GM21423 (cell line): ENCODE data around the gene PCYT1A.
A peak's percentile ranks its signal among the peaks of the same experiment; 100 is the strongest.
"Not testable (repeated sequence)": the region's sequence is repeated elsewhere in the genome, so short reads cannot be mapped to it uniquely, and the experiment has no call there.

Experiments used
- ATAC-seq: cut with Tn5 transposase; IDR thresholded peaks from one replicate; pipeline ENCODE4 v1.9.1; 2021; ENCODE audit warnings: mild to moderate bottlenecking, moderate library complexity; ENCODE audit not compliant: unreplicated experiment

The PCYT1A gene

DNA sequence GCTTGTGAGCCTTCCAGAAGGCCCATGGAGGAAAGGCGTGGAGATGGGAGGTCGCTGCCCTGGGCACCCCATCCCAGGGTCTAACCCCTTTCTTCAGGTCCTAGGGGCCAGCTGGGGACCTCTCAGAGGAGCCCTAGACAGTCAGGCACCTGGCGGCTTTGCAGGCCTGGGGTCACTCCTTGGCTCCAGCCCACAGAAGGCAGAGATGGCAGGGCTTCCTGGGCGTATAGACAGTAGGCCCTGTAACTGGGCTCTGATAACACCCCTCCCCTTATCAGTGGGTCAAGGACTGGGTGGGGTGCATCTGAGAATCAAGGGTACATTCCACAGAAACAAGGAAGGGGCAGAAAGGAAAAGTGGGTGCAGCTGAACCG lies 93.0 kb downstream of the PCYT1A start:
- no peak for ATAC-seq

DNA sequence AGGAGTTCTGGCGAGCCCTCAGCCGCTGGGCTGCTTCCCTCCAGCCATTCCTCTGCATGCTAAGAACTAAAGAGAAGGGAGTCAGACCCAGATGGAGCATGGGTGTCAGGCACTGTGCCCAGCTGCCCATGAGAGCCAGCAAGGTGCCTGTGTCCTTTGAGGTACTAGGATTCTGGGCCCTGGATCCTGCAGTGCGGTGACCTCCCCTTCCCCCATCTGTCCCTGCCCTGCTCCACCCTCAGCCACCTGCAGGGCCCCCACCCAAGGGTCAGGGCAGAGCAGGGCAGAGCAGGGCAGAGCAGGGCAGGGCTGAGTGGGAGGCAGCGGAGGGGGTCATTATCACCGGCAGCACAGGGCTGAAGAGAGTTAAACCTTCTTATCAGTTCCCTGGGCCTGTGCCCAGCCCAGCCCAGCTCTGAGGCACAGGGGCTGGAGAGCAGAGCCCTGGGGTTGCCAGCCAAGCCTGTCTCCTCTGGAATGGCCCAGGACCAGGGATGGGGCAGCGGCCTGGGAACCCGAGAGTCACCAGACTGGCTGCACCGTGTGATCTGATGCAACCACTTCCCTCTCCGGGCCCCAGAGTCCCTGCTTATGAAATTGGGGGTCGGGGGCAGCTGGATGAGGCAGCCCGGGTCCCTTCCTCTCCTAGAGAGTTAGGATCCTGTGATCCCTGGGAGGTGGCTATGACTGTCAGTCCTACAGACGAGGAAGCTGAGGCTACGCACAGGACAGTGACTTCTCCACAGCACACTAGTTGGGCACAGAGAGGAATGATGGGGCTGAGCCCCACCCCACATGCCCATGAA lies 93.6 kb downstream of the PCYT1A start:
- no peak for ATAC-seq

DNA sequence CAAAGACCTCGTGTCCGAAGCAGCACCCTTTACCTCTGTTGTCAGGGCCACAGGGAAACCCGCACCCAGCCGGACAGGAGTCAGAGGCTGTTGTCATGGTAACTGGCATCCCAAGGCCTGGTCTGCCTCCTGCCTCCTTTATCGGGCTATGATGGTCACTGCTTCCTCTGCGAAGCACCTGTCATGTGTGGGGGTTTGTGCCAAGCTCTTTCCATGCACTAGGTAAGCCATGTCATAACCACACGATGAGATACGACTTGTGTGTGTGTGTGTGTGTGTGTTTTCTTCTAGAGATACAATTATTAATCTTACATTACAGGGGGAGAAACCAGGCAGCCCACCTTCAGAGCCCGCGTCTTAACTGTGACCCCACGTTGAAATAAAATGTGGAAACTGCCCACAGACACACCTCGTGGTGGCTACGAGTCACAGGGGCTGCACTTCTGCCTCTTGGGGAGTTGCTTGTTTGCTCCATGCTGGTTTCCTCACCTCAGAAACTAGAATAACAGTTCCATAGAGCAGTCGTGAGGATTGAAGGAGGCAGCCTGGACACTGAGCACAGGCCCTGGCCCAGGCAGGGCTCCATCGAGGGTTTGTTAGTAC lies 94.3 kb downstream of the PCYT1A start:
- no peak for ATAC-seq

DNA sequence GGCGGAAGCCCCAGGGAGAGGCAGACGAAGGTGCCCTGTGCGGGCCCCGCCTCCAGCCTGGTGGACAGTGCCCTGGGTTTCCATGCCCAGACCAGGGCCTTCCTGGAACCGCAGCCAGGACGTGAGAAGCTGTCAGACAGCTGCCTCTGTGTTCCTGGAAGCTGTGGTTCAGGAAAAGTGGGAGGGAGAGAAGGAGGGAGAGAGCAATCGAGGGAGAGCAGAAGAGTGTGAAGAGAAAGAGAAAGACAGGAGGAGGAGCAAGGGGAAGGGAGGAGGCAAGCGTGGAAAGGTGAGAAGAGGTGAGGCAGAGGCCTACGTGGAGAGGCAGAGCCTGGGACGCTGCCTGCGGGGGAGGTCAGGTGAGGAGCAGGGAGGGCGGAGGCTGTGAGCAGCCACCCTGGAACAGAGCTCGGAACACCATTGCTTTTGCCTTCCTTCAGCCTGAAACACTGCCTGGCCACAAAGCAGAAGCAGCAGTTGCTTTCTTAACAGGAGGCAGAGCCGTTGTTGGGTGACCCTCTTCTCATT lies 94.9 kb downstream of the PCYT1A start:
- ATAC-seq, result no peak

DNA sequence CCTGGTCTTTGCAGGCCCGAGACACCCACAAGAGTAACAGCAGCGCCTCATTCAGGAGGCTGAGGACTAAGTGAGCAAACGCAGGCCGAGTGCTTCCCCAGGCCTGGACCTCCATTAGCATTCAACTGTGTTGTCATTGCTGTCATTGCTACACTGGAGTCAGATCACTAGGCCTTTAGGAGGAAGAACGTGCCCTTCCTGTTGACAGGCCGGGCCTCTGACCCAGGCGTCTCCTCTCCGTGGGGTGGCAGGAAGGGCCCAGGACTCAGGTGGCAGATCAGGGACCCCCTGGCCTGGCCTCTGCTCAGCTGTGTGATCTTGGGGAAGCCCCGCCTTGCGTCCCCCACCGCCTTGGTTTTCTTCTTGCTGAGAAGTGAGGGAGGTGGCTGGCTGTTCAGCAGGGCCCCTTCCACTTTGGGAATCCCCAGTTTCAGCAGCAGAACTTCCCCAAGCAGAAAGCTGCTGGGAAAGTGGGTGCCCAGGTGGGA lies 95.4 kb downstream of the PCYT1A start:
- ATAC-seq, result peak; percentile 37

DNA sequence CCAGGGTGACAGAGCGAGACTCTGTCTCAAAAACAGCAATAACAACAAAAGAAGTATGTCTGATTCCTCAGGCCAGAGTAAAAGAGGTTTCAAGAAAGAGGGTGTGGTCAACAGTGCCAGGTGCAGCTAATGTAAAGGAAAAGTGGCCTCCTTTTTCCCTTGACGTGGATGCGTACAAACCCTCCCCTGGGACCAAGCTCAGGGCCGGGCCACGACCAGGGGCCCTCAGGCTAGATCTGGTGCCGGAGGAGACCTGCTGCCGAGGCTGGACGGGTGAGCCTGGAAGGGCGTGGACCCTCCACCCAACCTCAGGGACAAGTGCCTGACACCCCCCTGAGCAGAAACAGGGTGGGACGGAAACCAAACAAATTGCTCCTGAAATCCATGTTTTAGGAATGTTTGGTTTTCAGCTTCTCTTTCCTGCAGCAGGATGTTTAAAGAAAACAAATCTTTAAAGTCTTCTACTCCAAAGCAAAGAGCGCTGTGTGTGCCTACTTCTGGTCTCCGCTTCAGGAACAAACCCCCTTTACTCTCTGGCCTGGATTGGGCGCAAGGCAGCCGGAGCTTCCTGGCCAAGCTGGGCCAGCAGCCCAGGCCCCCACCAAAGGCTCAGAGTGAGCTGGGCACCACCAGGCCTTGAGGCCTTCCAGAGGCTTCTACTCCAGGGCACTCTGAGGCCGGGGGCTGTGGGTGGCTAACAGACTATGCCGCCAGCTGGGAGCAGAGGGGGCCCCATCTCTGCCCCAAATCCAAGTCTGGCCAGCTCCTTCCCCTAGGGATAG lies 97.8 kb downstream of the PCYT1A start:
- no peak for ATAC-seq

DNA sequence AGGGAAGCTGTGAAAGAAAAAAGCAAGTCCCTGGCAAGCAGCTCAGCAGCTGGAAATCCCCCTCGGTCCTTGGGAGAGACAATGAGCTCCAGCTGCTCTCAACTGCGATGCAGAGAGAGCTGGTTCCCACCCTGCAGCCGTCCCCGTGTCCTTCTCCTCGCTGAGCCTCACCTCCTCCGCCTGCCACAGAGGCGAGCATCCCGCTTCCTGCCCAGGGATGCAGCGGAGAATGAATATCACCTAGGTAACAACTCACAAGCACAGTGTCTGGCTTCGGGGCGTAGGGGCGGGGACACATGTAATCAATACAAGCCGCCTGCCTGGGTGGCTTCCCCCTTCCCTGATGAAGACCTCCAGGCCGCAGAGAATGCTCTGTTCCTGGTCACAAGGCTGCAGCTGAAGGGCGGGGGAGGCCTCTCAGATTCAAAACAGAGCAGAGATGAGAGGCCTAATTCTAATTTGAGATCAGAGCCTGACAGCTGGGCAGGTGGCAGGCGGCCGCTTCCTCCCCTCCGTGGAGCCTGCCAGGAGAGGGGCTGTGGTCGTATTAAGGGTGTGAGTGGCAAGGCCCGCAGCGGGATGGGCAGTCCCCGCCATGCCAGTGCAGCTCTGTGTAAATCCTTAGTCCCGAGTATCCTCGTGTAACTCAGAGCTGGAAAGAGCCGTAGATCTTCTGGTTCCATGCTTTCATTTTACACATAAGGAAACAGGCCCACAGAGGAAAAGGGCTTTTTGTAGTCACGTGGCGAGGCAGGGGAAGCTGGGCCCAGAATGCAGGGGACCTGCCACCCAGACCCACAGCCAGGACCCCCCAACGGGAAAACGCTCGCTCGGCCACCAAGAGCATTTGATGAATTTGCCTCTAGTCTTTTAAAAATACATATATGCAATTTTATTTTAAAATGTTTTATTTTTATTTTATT lies 100.6 kb downstream of the PCYT1A start:
- ATAC-seq, result peak; percentile 50

DNA sequence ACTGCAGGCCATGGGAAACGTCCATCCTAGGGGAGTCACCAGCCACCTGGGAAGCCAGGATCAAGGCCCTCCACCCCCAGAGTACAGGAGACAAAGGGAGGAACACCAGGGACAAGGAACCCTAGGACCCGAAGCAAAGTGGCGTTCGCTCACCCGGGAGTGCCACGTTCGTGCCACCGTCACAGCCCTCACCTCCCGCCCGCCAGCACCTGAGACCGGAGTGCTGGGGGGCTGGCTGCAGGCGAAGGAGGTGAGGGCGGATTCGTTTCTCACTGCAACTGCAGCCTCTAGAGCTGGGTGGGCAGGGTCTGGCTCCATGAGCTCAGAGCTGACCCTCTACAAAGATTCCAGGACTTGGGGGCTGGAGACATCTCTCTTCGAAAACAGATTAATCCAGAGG lies 102.6 kb downstream of the PCYT1A start:
- ATAC-seq, result no peak

DNA sequence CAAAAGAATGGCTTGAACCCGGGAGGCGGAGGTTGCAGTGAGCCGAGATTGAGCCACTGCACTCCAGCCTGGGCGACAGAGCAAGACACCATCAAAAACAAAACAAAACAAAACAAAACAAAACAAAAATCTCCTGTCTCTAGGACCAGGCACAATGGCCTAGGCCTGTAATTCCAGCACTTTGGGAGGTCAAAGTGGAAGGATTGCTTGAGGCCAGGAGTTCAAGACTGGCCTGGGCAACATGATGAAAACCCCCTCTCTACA lies 103.4 kb downstream of the PCYT1A start:
- not testable (repeated sequence) for ATAC-seq

DNA sequence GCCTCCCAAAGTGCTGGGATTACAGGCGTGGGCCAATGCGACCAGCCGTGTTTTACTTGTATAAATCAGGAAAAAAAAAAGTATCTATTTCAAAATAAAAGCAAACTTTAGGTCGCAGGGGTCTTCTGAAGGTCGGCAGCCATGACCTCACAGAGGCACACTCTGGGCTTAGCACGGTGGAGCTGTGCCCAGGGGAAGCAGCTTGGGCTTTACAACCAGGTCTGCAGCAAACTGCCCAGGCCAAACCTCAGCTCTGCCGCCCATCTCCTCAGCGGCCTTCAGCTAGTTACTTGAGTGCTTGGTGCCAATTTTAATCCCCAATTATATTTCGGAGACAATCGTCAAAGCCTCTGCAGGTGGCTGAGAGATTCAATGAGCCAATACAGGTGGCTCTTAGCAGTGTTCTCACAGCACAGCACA lies 106.4 kb downstream of the PCYT1A start:
- no peak for ATAC-seq

DNA sequence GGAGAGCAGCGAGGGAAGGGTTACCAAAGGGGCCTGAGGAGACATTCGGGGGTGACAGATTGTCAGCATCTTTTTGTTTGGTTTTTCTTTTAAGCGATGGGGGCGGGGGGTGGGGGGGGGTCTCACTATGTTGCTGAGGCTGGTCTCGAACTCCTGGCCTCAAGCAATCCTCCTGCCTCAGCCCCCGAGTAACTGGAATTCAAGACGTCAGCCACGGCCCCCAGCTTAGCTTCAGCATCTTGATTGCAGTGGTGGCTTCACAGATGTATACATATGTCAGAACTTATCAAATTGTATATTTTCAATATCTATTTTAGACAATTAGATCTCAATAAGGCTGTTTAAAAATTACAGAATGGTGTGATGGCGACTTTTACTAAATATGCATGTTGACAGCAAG lies 107.2 kb downstream of the PCYT1A start:
- no peak for ATAC-seq
